ENCODE measurements around the gene SCN4B.

DNA sequence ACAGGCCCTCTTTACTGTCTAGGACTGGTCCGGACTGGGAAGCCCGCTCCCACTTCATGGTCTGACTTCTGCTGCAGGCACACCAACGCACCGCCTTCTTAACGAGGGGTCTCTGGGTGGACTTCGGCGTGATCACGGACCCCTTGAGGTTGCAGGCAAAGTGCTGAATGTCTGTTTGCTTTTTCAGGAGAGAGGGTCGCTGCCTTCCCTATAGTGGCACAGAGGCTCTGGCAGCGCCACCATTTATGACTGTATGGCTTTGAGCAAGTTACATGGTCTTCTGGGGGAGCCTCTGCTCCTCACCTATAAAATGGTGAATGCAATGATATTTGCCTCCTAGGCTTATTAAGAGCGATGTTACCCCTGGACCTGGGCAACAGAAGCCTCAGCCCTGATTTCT is 1.4 kb upstream of the SCN4B start:
- no peak for TF ChIP-seq GLIS3 (CRISPR knock-in tag; IDR thresholded peaks at IDR 0.05)
- TF ChIP-seq, protein P1, sequence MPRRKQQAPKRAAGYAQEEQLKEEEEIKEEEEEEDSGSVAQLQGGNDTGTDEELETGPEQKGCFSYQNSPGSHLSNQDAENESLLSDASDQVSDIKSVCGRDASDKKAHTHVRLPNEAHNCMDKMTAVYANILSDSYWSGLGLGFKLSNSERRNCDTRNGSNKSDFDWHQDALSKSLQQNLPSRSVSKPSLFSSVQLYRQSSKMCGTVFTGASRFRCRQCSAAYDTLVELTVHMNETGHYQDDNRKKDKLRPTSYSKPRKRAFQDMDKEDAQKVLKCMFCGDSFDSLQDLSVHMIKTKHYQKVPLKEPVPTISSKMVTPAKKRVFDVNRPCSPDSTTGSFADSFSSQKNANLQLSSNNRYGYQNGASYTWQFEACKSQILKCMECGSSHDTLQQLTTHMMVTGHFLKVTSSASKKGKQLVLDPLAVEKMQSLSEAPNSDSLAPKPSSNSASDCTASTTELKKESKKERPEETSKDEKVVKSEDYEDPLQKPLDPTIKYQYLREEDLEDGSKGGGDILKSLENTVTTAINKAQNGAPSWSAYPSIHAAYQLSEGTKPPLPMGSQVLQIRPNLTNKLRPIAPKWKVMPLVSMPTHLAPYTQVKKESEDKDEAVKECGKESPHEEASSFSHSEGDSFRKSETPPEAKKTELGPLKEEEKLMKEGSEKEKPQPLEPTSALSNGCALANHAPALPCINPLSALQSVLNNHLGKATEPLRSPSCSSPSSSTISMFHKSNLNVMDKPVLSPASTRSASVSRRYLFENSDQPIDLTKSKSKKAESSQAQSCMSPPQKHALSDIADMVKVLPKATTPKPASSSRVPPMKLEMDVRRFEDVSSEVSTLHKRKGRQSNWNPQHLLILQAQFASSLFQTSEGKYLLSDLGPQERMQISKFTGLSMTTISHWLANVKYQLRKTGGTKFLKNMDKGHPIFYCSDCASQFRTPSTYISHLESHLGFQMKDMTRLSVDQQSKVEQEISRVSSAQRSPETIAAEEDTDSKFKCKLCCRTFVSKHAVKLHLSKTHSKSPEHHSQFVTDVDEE (CRISPR knock-in tag; IDR thresholded peaks at IDR 0.05), result no peak
- no peak for TF ChIP-seq ZFP3 (CRISPR knock-in tag; IDR thresholded peaks at IDR 0.05)
- TF ChIP-seq, protein P2, sequence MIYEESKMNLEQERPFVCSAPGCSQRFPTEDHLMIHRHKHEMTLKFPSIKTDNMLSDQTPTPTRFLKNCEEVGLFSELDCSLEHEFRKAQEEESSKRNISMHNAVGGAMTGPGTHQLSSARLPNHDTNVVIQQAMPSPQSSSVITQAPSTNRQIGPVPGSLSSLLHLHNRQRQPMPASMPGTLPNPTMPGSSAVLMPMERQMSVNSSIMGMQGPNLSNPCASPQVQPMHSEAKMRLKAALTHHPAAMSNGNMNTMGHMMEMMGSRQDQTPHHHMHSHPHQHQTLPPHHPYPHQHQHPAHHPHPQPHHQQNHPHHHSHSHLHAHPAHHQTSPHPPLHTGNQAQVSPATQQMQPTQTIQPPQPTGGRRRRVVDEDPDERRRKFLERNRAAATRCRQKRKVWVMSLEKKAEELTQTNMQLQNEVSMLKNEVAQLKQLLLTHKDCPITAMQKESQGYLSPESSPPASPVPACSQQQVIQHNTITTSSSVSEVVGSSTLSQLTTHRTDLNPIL (CRISPR knock-in tag; IDR thresholded peaks at IDR 0.05; ENCODE audit: low read depth), result no peak
- no peak for TF ChIP-seq CSDC2 (CRISPR knock-in tag; IDR thresholded peaks at IDR 0.05)
- TF ChIP-seq ZFP30 (CRISPR knock-in tag; IDR thresholded peaks at IDR 0.05), result no peak
- TF ChIP-seq ESRRG (CRISPR knock-in tag; IDR thresholded peaks at IDR 0.05), result no peak

Measured in SK-N-SH treated with all-trans-retinoic acid at 6 μM for 48 hours (cell line).